Transverse colon (tissue), 4 donors: ENCODE measurements around the gene KANSL3. TPM values are rescaled to one million over a fixed set of nuclear protein-coding genes. Genes with fewer than 3 reads are reported as not detected.
"Not testable (repeated sequence)": the region's sequence is repeated elsewhere in the genome, so short reads cannot be mapped to it uniquely, and the experiment has no call there.

Experiments used
- DNase-seq: peaks from one replicate; pipeline ENCODE4 v3.0.0-alpha.2; 2019
- H3K27ac ChIP-seq, 4 donors: fragments of 200-600 bp; sonication (generic); 2 replicates each; pipeline ENCODE4 v1.5.1; 2016 to 2018; ENCODE audit warnings: inconsistent platforms in 4 of 4
- H3K27me3 ChIP-seq: fragments of 200-600 bp; sonication (generic); 2 replicates; pipeline ENCODE4 v1.5.1; 2017; ENCODE audit warnings: inconsistent platforms
- H3K36me3 ChIP-seq, 4 donors: fragments of 200-600 bp; sonication (generic); 2 replicates each; pipeline ENCODE4 v1.5.1; 2017 to 2019; ENCODE audit warnings: inconsistent platforms in 4 of 4
- H3K4me1 ChIP-seq, 4 donors: fragments of 200-600 bp; sonication (generic); 2 replicates each; pipeline ENCODE4 v1.5.1; 2017 to 2020; ENCODE audit warnings: inconsistent platforms in 4 of 4
- H3K4me3 ChIP-seq, 4 donors: fragments of 200-600 bp; sonication (generic); 1 replicate in 1 of 4; 2 replicates in 3 of 4; pipeline versions ENCODE4 v1.5.1 to v1.6.1; 2017 to 2019; ENCODE audit warnings: inconsistent platforms in 4 of 4
- H3K9me3 ChIP-seq, 2 donors: fragments of 200-600 bp; sonication (generic); 2 replicates each; pipeline ENCODE4 v1.5.1; 2017 to 2019; ENCODE audit warnings: inconsistent platforms in 2 of 2
- EP300 ChIP-seq: sonication (generic); formaldehyde crosslinking; IDR thresholded peaks from one replicate; pipeline ENCODE4 v1.6.1; 2017; ENCODE audit warnings: antibody characterized with exemption, low read depth
- POLR2A ChIP-seq: fragments of 450-650 bp; IDR thresholded peaks from one replicate; pipeline ENCODE4 v1.6.1; 2016; ENCODE audit warnings: antibody characterized with exemption, mild to moderate bottlenecking, moderate library complexity
- POLR2AphosphoS5 ChIP-seq, 3 donors: sonication (generic); formaldehyde crosslinking; IDR thresholded peaks; one replicate each; pipeline ENCODE4 v1.6.1; 2016; ENCODE audit warnings: antibody characterized with exemption in 3 of 3
- WGBS, 2 donors: methylation state at CpG; one replicate each; pipeline ENCODE4 v1.1.5; 2018; ENCODE audit warnings: low coverage in 1 of 2; 5-methylcytosine and 5-hydroxymethylcytosine counted together
- in situ Hi-C, 4 donors: fragments of 200-750 bp; cut with MboI; loops; one replicate each; pipeline versions ENCODE4 v1.15.0 to v1.15.1; 2017; ENCODE audit warnings: low sequenced_read_pairs in 3 of 4, low pct_ligation_motif_present in 1 of 4, low pct_unique_long_range_greater_than_20kb in 1 of 4
- intact Hi-C: fragments of 100-400 bp; cut with DNase I; formaldehyde crosslinking; loops from one replicate; pipeline ENCODE4 v1.15.1; 2023; ENCODE audit warnings: low total_unique reads
- total RNA-seq, 4 donors: library from RNA; depleted of rRNA; stranded (reverse); fragments of >200 nt; gene quantifications; one replicate each; pipeline ENCODE4 v1.1.0, GENCODE V29; 2016
- TF ChIP-seq, protein P1 (sequence below), 5 experiments: fragments of 200-600 bp in 3 of 5; fragments of 450-650 bp in 2 of 5; sonication (generic) in 3 of 5; IDR thresholded peaks; 1 replicate in 2 of 5; 2 replicates in 3 of 5; pipeline ENCODE4 v1.5.1; 2016 to 2017; ENCODE audit warnings: antibody characterized with exemption in 5 of 5, inconsistent platforms in 3 of 5, mild to moderate bottlenecking in 2 of 5, moderate library complexity in 1 of 5

The KANSL3 gene
- total RNA-seq, 4 donors from 2014 or later = 45.6 to 59.9 (median 53.4) TPM

GRCh38 chr2:96661324-96661723 is 23.2 kb upstream of the KANSL3 start:
- Histone ChIP-seq H3K27ac (no peak overlapping the region), H3K9me3 (no peaks in the 10 kb centered on the region), H3K4me3 (no peak overlapping the region), H3K4me1 (no peaks in the 10 kb centered on the region), H3K27me3 (no peaks in the 10 kb centered on the region), H3K36me3 (no peaks in the 10 kb centered on the region)
- no peak for DNase-seq
- no peak for TF ChIP-seq EP300
- no peak for TF ChIP-seq POLR2A
- TF ChIP-seq, protein P1, sequence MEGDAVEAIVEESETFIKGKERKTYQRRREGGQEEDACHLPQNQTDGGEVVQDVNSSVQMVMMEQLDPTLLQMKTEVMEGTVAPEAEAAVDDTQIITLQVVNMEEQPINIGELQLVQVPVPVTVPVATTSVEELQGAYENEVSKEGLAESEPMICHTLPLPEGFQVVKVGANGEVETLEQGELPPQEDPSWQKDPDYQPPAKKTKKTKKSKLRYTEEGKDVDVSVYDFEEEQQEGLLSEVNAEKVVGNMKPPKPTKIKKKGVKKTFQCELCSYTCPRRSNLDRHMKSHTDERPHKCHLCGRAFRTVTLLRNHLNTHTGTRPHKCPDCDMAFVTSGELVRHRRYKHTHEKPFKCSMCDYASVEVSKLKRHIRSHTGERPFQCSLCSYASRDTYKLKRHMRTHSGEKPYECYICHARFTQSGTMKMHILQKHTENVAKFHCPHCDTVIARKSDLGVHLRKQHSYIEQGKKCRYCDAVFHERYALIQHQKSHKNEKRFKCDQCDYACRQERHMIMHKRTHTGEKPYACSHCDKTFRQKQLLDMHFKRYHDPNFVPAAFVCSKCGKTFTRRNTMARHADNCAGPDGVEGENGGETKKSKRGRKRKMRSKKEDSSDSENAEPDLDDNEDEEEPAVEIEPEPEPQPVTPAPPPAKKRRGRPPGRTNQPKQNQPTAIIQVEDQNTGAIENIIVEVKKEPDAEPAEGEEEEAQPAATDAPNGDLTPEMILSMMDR (IDR thresholded peaks at IDR 0.05) = no peak
- no peak for TF ChIP-seq POLR2AphosphoS5 (IDR thresholded peaks at IDR 0.05)
- in situ Hi-C loops (no loop called here), intact Hi-C loops (no loop called here)
- WGBS, 2 donors = 92% methylated on average over 6 of the region's 6 CpGs; no CpG with 5 or more reads in 1 of the 2 donors

GRCh38 chr2:96656540-96656939 is 18.4 kb upstream of the KANSL3 start:
- DNase-seq = no peak
- TF ChIP-seq POLR2AphosphoS5 (IDR thresholded peaks at IDR 0.05) (no peak), POLR2A (no peak), EP300 (no peak)
- TF ChIP-seq, protein P1 (IDR thresholded peaks at IDR 0.05) = no peak
- H3K27ac ChIP-seq = no peak overlapping the region
- in situ Hi-C loops = no loop called here
- H3K9me3 ChIP-seq = no peaks in the 10 kb centered on the region
- no peak overlapping the region for H3K4me3 ChIP-seq
- no peaks in the 10 kb centered on the region for H3K36me3 ChIP-seq
- intact Hi-C loops = no loop called here
- H3K4me1 ChIP-seq = no peaks in the 10 kb centered on the region
- no peaks in the 10 kb centered on the region for H3K27me3 ChIP-seq

DNA sequence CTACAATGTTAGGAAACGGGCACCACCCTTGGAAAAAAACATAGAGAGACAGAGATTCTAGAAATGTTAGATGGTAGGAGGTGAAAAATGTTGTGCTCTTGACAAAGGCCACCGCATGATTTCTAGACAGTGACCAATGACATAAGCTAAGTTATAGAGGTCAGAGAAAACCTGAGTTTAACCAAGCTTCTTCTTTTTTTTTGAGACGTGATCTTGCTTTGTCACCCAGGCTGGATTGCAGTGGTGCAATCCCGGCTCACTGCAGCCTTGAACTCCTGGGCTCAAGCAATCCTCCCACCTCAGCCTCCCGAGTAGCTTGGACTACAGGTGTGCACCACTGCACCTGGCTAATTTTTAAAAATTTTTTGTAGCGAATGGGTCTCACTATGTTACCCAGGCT is 17.4 kb upstream of the KANSL3 start:
- H3K4me3 ChIP-seq = no peak overlapping the region
- intact Hi-C loops (no loop called here), in situ Hi-C loops (no loop called here)
- no peak for DNase-seq
- no peaks in the 10 kb centered on the region for H3K9me3 ChIP-seq
- 80 to 90% methylated on average over 4 to 6 of the region's 6 CpGs for whole genome bisulfite sequencing, 2 donors
- no peaks in the 10 kb centered on the region for H3K27me3 ChIP-seq
- H3K4me1 ChIP-seq = no peaks in the 10 kb centered on the region
- no peak for TF ChIP-seq POLR2AphosphoS5 (IDR thresholded peaks at IDR 0.05)
- TF ChIP-seq, protein P1 (IDR thresholded peaks at IDR 0.05) = no peak
- no peak for TF ChIP-seq POLR2A
- no peak for TF ChIP-seq EP300
- no peak overlapping the region for H3K27ac ChIP-seq
- H3K36me3 ChIP-seq = no peaks in the 10 kb centered on the region

DNA sequence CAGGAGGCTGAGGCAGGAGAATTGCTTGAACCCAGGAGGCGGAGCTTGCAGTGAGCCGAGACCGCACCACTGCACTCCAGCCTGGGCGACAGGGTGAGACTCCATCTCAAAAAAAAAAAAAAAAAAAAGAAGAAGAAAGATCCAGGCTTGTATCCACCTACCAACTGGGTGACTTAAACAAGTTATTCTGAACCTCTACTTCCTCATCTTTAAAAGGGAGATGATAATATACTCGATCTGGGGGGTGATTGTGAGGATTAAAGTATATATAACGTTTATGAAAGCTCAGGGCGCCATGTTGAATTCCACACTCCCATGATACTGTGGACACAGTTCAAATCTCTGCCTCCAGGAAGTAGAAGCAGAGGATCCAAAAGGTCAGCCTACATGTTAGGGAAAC is 16.7 kb upstream of the KANSL3 start:
- H3K36me3 ChIP-seq, H3K4me3 ChIP-seq, H3K9me3 ChIP-seq, in situ Hi-C loops, intact Hi-C loops, H3K27me3 ChIP-seq, DNase-seq, H3K4me1 ChIP-seq, H3K27ac ChIP-seq: not testable (repeated sequence)
- 68 to 86% methylated on average over 2 to 7 of the region's 7 CpGs for WGBS, 2 donors

DNA sequence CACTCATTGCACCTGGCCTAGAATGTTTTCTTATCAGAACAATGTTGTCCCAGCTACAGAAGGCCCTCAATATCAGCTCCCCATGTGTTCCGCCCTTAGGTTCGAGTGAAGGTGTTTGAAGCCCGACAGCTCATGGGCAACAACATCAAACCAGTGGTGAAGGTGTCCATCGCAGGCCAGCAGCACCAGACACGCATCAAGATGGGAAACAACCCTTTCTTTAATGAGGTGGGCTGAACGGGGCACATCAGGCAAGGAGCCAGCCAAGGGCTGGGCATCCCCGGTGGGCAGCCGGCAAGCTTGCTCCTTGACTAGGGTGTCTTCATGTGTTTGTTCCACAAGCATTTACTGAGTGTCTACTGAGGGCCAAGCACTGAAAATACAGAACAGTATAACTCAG is 13.7 kb upstream of the KANSL3 start:
- Histone ChIP-seq H3K4me1 (no peaks in the 10 kb centered on the region), H3K4me3 (no peak overlapping the region), H3K36me3 (no peaks in the 10 kb centered on the region), H3K27ac (no peak overlapping the region), H3K9me3 (no peaks in the 10 kb centered on the region), H3K27me3 (no peaks in the 10 kb centered on the region)
- in situ Hi-C loops = no loop called here
- TF ChIP-seq, protein P1 (IDR thresholded peaks at IDR 0.05) = no peak
- intact Hi-C loops = loop anchor here (2.0 kb wide), 1 partner anchor 59 kb away; no protein-coding TSS in a partner anchor
- no peak for DNase-seq
- WGBS, 2 donors = 94% methylated on average over 8 of the region's 8 CpGs; no CpG with 5 or more reads in 1 of the 2 donors
